NAMALWA (cell line): ENCODE data around the gene ZNF462.
"Not testable (repeated sequence)": the region's sequence is repeated elsewhere in the genome, so short reads cannot be mapped to it uniquely, and the experiment has no call there.

Experiments used
- DNase-seq: peaks from one replicate; pipeline ENCODE4 v3.0.0-alpha.2; 2015; ENCODE audit warnings: low spot score

The ZNF462 gene

GRCh38 chr9:106962615-106963363, 99.8 kb downstream of the ZNF462 start:
- no peak for DNase-seq

GRCh38 chr9:106963684-106964083, 100.7 kb downstream of the ZNF462 start:
- no peak for DNase-seq

DNA sequence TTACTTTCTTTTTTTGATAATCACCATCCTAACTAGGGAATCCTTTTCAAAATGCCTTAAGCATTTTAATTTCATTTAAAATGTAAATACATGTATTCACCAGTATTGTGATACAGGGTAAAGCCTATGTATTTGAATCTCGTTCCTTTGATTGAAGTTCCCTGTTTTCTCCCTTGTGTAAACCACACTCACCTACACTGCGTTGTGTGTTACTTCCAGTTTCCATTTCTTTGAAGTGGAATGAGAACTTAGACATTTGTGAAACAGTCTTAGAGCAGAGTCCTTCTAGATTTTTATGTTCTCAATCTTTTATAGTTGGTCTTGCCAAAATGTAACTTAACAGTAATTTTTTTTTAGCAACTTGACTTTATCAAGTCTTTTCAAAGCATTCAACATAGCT, 101.4 kb downstream of the ZNF462 start:
- DNase-seq: no peak

DNA sequence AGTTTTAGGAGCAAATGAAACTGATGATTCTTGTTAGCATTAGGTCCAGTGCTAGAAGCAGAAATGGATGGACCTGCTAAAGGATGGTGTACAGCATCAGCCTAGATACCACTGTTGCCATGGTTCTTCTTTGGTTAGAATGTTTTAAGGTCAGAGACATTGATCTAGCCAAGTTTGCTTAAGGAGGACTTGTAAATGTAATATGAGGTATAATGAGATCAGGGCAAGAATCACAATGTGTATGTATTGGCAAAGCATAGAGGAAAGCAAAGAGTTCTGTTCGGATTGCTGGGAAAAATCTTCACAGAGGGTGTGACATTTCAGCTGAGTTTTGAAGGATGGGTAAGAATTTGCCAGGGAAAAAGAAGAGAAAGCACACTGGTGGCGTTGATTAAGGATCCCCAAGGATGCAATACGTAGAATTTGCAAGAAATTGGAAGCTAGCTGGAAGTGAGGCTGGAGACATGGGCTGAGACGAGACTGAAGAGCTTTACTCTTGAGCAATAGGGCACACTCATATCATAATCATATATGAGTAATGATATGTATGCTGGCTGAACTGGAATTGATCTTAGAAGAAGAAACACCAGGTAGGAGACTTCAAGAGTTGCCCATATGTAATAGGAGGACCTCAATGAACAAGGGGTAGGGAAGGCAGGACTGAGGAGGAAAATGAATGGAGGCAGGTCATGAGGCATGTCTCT, 102.0 kb downstream of the ZNF462 start:
- no peak for DNase-seq

DNA sequence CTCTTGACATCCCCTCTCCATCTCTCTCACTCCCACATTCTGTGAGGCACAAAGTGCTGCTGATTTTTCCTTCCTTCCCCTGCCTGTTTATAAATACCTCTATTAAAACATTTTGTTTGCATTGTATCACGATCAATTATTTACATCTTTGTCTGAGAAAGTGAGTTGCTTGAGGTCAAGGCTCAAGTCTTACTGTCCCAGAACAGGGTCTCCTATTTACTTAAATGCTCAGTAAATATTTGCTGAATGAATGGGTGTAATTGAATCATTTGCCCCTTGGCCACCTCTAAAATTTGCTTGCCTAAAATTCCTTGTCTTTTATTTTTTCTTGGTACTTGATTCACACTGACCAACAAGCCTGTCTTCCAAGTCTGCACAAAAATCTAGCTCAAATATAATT, 103.5 kb downstream of the ZNF462 start:
- no peak for DNase-seq

GRCh38 chr9:106969696-106970095, 106.7 kb downstream of the ZNF462 start:
- no peak for DNase-seq

DNA sequence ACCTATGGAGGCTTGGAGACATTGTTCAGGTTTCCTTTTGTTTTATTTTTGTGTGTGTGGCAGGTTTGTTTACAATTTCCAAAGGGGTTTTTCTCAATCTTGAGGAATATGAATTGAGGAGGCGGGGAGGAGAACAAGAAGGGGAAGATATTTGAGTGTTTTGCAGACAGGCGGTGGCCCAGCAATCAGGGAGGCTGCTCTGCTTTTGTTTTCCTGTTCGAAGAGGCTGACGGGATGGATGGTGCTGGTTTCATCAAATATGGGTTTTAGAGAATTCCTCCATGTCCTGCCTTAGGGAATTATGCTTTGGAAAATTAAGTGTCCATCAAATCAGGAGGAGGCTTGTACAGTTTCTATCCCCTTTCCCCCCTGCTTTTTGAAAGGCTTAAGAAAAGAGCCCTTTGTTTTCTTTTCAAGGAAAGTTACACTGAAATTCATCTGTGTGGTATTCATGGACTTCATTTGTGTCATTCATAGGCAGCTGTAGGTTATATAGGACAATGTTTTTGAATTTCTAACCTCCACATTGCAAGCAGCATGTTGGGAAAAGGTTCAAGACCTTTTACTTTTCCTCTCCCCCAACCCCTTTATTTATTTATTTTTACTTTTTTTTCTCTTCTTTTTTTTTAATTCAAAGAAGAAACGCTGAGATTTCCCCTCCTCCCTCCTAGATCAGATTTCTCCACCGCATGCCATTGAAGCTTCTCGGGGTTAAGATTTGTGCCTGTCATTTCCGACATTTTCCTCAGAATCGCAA, 107.4 kb downstream of the ZNF462 start:
- no peak for DNase-seq

GRCh38 chr9:106970976-106971457, 108.1 kb downstream of the ZNF462 start:
- DNase-seq: no peak

- DNase-seq: no peak
Measured at GRCh38 chr9:106972082-106972481, 109.1 kb downstream of the ZNF462 start.

GRCh38 chr9:106974341-106974740, 111.4 kb downstream of the ZNF462 start:
- DNase-seq: no peak

GRCh38 chr9:106976772-106977171, 113.8 kb downstream of the ZNF462 start:
- peak; percentile 4 for DNase-seq

DNA sequence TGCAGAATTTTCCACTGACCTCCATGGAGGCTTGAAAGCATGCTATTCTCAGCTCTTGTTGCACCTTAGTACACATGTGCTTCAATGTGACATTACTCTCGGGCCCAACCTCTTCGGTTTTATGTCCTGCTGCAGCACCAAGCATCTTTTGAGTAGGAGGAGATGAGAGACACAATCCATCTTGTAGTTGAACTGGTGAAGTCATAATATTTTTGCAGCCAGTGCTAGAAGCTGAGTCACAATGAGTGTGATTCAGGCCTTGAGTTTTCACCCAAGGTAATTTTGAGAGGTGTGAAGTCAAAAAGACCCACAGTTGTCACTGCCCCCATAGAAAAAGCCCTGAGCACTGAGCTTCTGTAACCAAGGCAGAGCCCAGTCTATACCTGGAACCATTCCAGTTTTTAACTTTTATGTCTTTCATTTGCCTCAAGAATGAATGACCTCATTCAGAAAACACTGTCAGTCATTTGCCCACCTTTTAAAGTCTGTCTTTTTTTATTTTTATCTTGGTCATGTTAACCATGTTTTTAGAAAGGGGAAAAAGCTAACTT, 117.7 kb downstream of the ZNF462 start:
- no peak for DNase-seq

DNA sequence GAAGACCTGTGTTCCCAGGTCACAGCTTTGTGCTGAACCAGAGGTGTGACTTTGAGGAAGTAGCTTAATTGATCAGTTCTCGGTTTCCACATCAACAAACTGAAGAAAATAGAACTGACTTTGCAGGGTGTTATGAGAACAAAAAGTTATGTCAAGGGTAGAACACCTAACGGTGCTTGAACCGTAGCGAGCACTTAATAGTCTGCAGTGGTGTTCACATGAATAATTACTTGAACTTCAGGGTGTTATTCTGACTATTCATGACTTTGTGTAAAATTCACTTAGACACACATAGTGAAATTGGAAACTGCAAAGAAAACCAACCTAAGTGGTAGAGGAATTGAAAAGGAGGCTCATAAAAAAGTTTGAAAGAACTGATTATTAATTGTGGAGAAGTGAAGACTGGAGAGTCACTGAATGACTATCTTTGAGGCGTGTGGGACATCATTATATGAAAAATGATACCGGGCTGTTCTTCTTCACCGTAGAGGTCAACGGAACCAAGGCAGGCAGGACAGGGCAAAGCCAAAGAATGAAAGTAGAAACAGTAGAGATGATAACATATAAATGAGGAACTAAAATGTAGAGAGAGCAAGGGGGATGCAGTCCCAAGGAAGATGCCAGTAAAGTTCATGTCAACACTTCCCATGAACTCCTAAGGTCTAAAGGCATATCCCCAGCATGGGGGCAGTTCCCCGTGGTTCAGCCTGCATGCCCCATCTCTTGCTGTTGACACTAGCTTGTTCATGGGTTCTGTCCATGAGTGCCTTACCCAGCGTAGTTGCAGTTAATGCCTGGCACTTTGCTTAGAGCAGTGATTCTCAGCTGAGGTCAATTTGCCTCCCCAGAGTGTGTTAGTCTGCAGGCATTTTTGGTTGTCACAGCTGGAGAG, 118.7 kb downstream of the ZNF462 start:
- DNase-seq: no peak

DNA sequence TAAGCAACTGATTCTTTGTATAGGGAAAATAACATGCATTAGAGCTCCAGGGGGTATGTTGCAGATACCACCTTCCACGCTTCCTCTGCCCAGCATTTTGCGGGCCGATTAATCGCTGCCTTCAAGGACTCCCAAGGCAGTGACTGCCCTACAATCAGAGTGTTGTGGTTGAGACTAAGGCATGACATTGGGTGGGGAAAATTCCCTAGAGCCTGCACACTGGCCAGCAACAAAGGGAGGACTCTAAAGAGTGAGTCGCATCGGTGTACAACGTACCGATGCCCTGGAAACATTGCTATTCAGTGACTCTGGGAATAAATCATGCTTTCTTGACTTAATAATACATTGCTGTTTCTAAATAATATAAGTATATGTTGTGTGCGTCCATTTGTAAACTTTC, 119.7 kb downstream of the ZNF462 start:
- no peak for DNase-seq

DNA sequence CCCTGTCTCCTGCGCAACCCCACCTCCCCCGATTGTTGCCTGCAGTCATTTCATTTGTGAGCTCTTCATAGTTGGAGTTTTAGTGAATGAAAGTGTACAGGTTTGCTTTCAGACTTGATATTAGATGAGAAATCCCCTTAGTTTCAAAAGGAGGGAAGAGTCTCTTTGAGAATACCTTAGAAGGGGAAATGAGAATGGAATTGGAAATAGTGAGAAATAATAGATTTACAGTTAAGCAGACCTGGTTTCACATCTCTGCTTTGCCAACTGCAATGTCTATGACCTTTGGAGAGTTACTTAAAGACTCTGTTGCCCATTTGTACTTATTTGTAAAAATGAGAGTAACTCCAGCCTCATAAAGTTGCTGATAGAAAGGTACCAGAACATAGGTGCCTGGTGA, 120.4 kb downstream of the ZNF462 start:
- DNase-seq: no peak

DNA sequence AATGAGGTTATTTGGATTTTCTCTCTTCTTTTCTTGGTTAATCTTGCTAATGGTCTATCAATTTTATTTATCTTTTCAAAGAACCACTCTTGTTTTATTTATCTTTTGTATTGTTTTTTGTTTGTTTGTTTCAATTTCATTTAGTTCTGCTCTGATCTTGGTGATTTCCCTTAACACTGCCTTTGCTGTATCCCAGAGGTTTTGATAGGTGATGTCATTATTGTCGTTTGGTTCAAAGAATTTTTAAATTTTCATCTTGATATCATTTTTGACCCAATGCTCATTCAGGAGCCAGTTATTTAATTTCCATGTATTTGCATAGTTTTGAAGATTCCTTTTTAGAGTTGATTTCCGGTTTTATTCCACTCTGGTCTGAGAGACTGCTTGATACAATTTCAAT, 126.9 kb downstream of the ZNF462 start:
- DNase-seq: not testable (repeated sequence)

- no peak for DNase-seq
Measured at GRCh38 chr9:106992186-106992585, 129.2 kb downstream of the ZNF462 start.

- DNase-seq: no peak
Measured at GRCh38 chr9:106993603-106994002, 130.6 kb downstream of the ZNF462 start.

GRCh38 chr9:106994463-106994862, 131.5 kb downstream of the ZNF462 start:
- no peak for DNase-seq

GRCh38 chr9:107000218-107000617, 137.3 kb downstream of the ZNF462 start:
- no peak for DNase-seq

DNA sequence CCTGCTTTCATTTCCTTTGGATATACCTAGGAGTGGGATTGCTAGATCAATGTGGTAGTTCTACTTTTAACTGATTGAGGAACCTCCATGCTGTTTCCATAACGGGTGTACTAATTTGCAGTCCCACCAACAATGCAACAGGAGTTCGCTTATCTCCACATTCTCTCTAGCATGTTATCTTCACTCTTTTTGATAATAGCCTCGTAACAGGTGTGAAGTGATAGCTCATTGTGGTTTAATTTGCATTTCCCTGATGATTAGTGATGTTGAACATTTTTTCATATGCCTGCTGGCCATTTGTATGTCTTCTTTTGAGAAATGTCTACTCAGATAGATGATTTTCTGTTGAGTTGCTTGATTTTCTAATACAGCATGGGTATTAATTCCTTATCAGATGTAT, 142.2 kb downstream of the ZNF462 start:
- DNase-seq: no peak
